Stomach (tissue), 4 donors: ENCODE data around the gene HIP1.
"Not testable (repeated sequence)": the region's sequence is repeated elsewhere in the genome, so short reads cannot be mapped to it uniquely, and the experiment has no call there.

Experiments
- EP300 ChIP-seq: sonication (generic); formaldehyde crosslinking; IDR thresholded peaks from one replicate; pipeline ENCODE4 v1.6.1; 2017; ENCODE audit warnings: antibody characterized with exemption
- POLR2A ChIP-seq, 4 donors: fragments of 450-650 bp; IDR thresholded peaks; one replicate each; pipeline ENCODE4 v1.6.1; 2016; ENCODE audit warnings: antibody characterized with exemption in 4 of 4, control low read depth in 2 of 4, mild to moderate bottlenecking in 1 of 4, moderate library complexity in 1 of 4
- POLR2AphosphoS5 ChIP-seq, 3 donors: sonication (generic); formaldehyde crosslinking; IDR thresholded peaks; one replicate each; pipeline ENCODE4 v1.6.1; 2016; ENCODE audit warnings: antibody characterized with exemption in 3 of 3
- TF ChIP-seq, protein P1 (sequence below), 7 experiments: fragments of 450-650 bp in 4 of 7; fragments of 200-600 bp in 3 of 7; sonication (generic) in 3 of 7; IDR thresholded peaks; one replicate each; pipeline ENCODE4 v1.5.1; 2016 to 2019; ENCODE audit warnings: antibody characterized with exemption in 7 of 7, control low read depth in 2 of 7, mild to moderate bottlenecking in 1 of 7

GRCh38 chr7:75569629-75570282, 169.0 kb downstream of the HIP1 start:
- TF ChIP-seq, protein P1, sequence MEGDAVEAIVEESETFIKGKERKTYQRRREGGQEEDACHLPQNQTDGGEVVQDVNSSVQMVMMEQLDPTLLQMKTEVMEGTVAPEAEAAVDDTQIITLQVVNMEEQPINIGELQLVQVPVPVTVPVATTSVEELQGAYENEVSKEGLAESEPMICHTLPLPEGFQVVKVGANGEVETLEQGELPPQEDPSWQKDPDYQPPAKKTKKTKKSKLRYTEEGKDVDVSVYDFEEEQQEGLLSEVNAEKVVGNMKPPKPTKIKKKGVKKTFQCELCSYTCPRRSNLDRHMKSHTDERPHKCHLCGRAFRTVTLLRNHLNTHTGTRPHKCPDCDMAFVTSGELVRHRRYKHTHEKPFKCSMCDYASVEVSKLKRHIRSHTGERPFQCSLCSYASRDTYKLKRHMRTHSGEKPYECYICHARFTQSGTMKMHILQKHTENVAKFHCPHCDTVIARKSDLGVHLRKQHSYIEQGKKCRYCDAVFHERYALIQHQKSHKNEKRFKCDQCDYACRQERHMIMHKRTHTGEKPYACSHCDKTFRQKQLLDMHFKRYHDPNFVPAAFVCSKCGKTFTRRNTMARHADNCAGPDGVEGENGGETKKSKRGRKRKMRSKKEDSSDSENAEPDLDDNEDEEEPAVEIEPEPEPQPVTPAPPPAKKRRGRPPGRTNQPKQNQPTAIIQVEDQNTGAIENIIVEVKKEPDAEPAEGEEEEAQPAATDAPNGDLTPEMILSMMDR (IDR thresholded peaks at IDR 0.05): not testable (repeated sequence)
- TF ChIP-seq EP300; POLR2A (IDR thresholded peaks at IDR 0.05); POLR2AphosphoS5 (IDR thresholded peaks at IDR 0.05): not testable (repeated sequence)
